Tibial artery (tissue), 4 donors: ENCODE measurements around the gene ARHGAP9.

ENCODE experiments used
- DNase-seq, 2 donors: peaks; one replicate each; pipeline ENCODE4 v3.0.0-alpha.2; 2019
- H3K27ac ChIP-seq, 2 donors: fragments of 200-600 bp; sonication (generic) in 1 of 2; 1 replicate in 1 of 2; 2 replicates in 1 of 2; pipeline ENCODE4 v1.5.1; 2018 to 2019; ENCODE audit warnings: mild to moderate bottlenecking in 1 of 2
- H3K27me3 ChIP-seq, 2 donors: fragments of 200-600 bp; sonication (generic) in 1 of 2; one replicate each; pipeline versions ENCODE4 v1.5.1 to v1.6.0; 2016 to 2019
- H3K36me3 ChIP-seq, 3 donors: fragments of 200-600 bp; sonication (generic) in 2 of 3; one replicate each; pipeline ENCODE4 v1.5.1; 2016 to 2019; ENCODE audit warnings: mild to moderate bottlenecking in 2 of 3
- H3K4me1 ChIP-seq, 4 donors: fragments of 200-600 bp; sonication (generic) in 2 of 4; 1 replicate in 3 of 4; 2 replicates in 1 of 4; pipeline ENCODE4 v1.5.1; 2016 to 2019
- H3K4me3 ChIP-seq, 2 donors: fragments of 200-600 bp; sonication (generic) in 1 of 2; 1 replicate in 1 of 2; 2 replicates in 1 of 2; pipeline ENCODE4 v1.5.1; 2018 to 2019; ENCODE audit warnings: mild to moderate bottlenecking in 2 of 2
- H3K9me3 ChIP-seq, 3 donors: fragments of 200-600 bp; sonication (generic) in 1 of 3; one replicate each; pipeline ENCODE4 v1.5.1; 2016 to 2019
- CTCF ChIP-seq, 2 experiments: fragments of 200-600 bp in 1 of 2; fragments of 450-650 bp in 1 of 2; IDR thresholded peaks; one replicate each; pipeline ENCODE4 v1.5.1; 2017 to 2019; ENCODE audit warnings: antibody characterized with exemption in 2 of 2, mild to moderate bottlenecking in 1 of 2, moderate library complexity in 1 of 2
- intact Hi-C: fragments of 100-400 bp; cut with DNase I; formaldehyde crosslinking; loops from one replicate; pipeline ENCODE4 v1.15.0; 2023; ENCODE audit warnings: low total_unique reads

Gene ARHGAP9

GRCh38 chr12:57461917-57462250 lies 17.8 kb downstream of the ARHGAP9 start:
- TF ChIP-seq CTCF (IDR thresholded peaks at IDR 0.05), result no peak

GRCh38 chr12:57461276-57461916 lies 18.3 kb downstream of the ARHGAP9 start:
- H3K4me3 ChIP-seq, result peak overlapping the region; percentile 58 to 71
- peak overlapping the region; percentile 70 to 72 for H3K27ac ChIP-seq
- intact Hi-C loops, result no loop called here
- peaks cover 0 to 27% (median 20%) of the 10 kb centered on the region in 4 donors for H3K4me1 ChIP-seq
- no peaks in the 10 kb centered on the region for H3K9me3 ChIP-seq
- peak; percentile 70 to 87 for DNase-seq
- TF ChIP-seq CTCF (IDR thresholded peaks at IDR 0.05), result no peak
- no peaks in the 10 kb centered on the region for H3K36me3 ChIP-seq
- H3K27me3 ChIP-seq, result no peaks in the 10 kb centered on the region

More at GRCh38 chr12:57461917-57462250, 17.8 kb downstream of the ARHGAP9 start:
- Histone ChIP-seq H3K9me3 (no peaks in the 10 kb centered on the region), H3K4me3 (peak overlapping the region; percentile 58 to 71), H3K27ac (peak overlapping the region; percentile 70 to 72), H3K36me3 (no peaks in the 10 kb centered on the region), H3K4me1 (peaks cover 0 to 27% (median 19%) of the 10 kb centered on the region in 4 donors), H3K27me3 (no peaks in the 10 kb centered on the region)
- intact Hi-C loops, result loop anchor here (1.0 kb wide), 1 partner anchor 26 kb away; the partner anchor contains the start of gene MARS1
- DNase-seq, result no peak

- no peak for TF ChIP-seq CTCF (IDR thresholded peaks at IDR 0.05)
- Histone ChIP-seq H3K27me3 (no peaks in the 10 kb centered on the region), H3K27ac (peak overlapping the region; percentile 70 to 72), H3K9me3 (no peaks in the 10 kb centered on the region), H3K4me1 (peaks cover 0 to 28% (median 22%) of the 10 kb centered on the region in 4 donors), H3K4me3 (peak overlapping the region; percentile 58 to 71), H3K36me3 (no peaks in the 10 kb centered on the region)
- no peak for DNase-seq
- intact Hi-C loops, result no loop called here
Observed at GRCh38 chr12:57460841-57461275, 18.8 kb downstream of the ARHGAP9 start.

GRCh38 chr12:57460468-57460784 lies 19.2 kb downstream of the ARHGAP9 start:
- DNase-seq, result no peak
- no peaks in the 10 kb centered on the region for H3K9me3 ChIP-seq
- peak overlapping the region; percentile 58 to 71 for H3K4me3 ChIP-seq
- peaks cover 0 to 2% of the 10 kb centered on the region in 2 donors for H3K27me3 ChIP-seq
- H3K4me1 ChIP-seq, result peaks cover 0 to 31% (median 22%) of the 10 kb centered on the region in 4 donors
- H3K27ac ChIP-seq, result peak overlapping the region; percentile 70 to 72
- intact Hi-C loops, result no loop called here
- no peak for TF ChIP-seq CTCF (IDR thresholded peaks at IDR 0.05)
- no peaks in the 10 kb centered on the region for H3K36me3 ChIP-seq

GRCh38 chr12:57459750-57460467 lies 19.8 kb downstream of the ARHGAP9 start, which contains the start of gene GLI1:
TSS of gene GLI1 (plus strand) at chr12:57459785. CDS start at chr12:57463692, 3,907 bp downstream.
- no peak for DNase-seq
- Histone ChIP-seq H3K36me3 (no peaks in the 10 kb centered on the region), H3K27ac (peak within 1 kb of the TSS; percentile 70 to 72), H3K4me1 (peaks cover 0 to 31% (median 22%) of the 10 kb centered on the region in 4 donors), H3K4me3 (peak within 1 kb of the TSS; percentile 58 to 71), H3K9me3 (no peaks in the 10 kb centered on the region), H3K27me3 (peaks cover 0 to 3% of the 10 kb centered on the region in 2 donors)
- intact Hi-C loops, result no loop called here
- TF ChIP-seq CTCF (IDR thresholded peaks at IDR 0.05), result no peak
